KBM-7 (cell line): Measurements from ENCODE around the gene CFAP92.
A peak's percentile ranks its signal among the peaks of the same experiment; 100 is the strongest.

ENCODE experiments used
- DNase-seq: peaks from one replicate; pipeline ENCODE4 v3.0.0-alpha.2; 2015
- in situ Hi-C: fragments of 300-500 bp; cut with MboI; formaldehyde crosslinking; loops from 2 replicates; pipeline ENCODE4 v1.14.3; 2020; ENCODE audit warnings: low sequenced_read_pairs, low pct_unique_long_range_greater_than_20kb, mixed read lengths

The CFAP92 gene

DNA sequence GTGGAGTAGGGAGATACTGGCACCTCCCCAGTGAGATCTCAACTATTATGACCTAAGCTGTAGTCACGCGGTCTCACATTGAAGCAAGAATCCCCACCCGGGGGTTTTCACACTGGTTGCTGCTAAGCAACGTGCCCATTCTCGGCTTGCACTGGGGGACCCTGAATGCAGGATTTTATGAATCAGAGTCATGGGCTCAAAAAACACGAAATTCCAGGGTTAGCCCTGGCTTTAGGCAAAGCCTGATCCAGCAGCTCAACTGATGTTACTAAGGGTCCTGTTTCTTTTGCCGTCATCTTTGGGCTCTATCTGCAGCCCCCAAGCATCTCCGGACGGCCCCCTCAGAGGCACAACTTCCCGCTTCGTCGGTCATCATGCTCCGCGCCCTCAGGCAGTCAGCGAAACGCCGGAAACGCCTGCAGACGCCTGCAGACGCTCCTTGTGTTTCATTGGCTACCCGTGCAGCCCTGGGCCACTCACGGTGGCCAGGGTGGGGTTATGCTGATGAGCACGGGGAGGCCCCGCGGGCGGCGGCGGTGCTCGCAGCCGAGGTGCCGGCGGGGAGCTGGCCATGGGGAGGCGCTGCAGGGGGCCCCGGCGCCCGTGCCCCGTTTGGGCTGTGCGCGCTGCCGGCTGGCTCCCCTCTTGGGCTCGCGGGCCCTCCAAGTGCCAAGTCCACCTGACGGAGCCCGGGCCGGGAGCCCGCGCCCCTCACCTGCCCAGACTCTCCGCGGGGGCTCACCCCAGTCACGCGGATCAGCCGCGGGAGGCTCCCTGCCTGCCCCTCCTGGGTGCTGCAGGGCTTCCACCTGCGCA lies 33.1 kb upstream of the CFAP92 start:
- in situ Hi-C loops: no loop called here
- DNase-seq: peak; percentile 95

DNA sequence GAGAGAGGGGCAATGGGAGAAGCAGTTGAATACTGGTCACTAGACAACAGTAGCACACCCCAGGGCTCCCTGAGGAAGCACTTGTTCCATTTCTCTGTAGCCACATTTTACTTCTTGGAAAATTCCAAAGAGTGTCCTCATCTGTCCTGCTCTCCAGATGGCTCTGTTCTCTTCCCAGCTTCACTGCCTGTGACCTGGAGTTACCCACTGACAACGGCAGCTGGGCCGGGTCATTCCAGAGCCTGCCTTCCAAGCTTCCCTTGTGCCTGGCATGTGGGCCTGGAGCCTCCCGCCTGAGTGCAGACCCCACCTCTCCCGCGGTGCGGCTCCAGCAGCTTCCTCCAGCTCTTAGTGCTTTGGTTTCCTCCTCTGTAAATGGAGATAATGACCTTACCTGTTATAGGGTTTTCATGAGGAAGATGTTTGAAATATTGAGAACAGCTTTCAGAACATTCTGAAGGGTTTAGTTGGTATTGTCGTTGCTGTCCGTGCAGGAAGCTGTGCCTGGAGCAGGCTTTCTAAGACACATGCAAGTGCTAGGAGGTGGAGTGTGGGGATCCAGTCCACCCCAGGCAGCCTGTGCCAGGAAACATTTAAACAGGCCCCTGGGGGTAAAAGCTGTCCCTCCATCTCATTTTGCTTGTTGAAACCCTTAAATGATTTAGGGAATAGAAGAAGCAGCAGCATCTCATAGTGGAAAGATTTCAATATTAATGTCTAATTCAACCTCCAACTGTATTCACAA lies 32.0 kb upstream of the CFAP92 start:
- DNase-seq: no peak

DNA sequence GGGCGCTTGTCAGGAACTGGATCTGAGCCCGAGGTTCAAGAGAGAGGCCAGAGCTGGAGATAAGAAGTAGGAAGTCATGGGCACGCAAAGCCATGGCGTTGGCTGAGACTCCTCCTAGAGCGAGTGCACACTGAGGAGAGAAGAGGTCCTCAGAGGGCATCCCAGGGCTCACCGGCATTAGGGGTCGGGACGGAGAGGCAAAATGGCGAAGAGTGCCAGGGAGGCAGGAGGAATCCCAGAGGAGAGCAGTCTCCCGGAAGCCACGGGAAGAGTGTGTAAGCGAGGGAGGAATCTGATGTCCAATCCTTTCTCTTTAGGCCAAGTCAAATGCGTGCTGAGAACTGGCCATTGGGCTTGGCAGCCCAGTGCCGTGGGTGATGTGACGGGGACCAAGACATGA lies 31.2 kb upstream of the CFAP92 start:
- in situ Hi-C loops: no loop called here
- DNase-seq: no peak

More for the DNA sequence above, 32.0 kb upstream of the CFAP92 start:
- in situ Hi-C loops: no loop called here

DNA sequence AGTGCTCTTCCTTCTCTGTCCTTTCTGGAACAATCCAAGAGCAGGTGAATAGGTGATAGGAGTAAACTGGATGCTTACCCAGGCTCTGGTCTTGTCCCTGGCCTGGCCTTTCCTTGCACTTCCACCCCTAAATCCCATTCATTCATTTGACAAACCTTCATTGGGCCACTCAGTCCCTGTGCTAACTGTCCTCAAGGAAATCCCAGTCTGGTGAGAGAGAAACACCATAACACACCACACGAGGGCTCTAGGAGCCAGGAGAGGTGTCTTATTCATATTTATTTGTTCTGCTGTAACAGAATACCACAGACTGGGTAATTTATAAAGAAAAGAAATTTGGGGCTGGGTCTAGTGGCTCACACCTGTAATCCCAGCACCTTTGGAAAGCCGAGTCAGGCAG lies 30.0 kb upstream of the CFAP92 start:
- peak; percentile 27 for DNase-seq
- in situ Hi-C loops: no loop called here

DNA sequence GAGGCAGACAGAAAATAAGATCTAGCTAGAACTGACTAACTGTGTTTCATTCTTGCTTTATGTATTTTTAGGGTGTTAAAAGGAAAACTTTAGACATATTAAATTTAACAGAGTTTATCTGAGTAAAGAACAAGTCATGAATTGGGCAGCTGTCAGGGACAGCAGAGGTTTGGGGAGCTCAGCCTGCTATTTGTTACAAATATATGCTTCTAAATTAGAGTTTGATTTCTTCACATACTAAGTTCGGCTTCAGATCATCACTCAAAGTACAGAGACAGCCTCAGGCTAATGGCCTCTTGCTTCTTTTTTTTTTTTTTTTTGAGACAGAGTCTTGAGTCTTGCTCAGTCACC lies 29.1 kb upstream of the CFAP92 start:
- in situ Hi-C loops: no loop called here

GRCh38 chr3:129022114-129023007 lies 28.5 kb upstream of the CFAP92 start:
- peak; percentile 61 for DNase-seq
- in situ Hi-C loops: no loop called here

More for the DNA sequence above, 29.1 kb upstream of the CFAP92 start:
- DNase-seq: no peak

DNA sequence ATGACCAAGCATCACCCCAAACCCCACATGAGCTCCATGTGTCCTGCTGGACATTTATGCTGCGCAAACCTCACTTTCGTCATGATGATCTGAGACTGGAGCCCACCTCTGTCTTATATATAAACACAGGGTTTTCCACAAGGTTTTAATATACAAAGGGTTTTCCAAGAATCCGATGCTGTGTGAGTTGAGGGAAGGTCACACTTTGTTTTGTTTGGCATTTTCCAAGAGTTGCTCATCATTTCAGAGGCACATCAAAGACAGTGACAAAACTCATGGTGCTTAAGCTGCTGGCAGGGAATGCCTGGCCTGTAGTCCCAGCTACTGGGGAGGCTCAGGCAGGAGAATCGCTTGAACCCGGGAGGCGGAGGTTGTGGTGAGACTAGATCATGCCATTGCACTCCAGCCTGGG lies 27.3 kb upstream of the CFAP92 start:
- in situ Hi-C loops: no loop called here
- DNase-seq: no peak

DNA sequence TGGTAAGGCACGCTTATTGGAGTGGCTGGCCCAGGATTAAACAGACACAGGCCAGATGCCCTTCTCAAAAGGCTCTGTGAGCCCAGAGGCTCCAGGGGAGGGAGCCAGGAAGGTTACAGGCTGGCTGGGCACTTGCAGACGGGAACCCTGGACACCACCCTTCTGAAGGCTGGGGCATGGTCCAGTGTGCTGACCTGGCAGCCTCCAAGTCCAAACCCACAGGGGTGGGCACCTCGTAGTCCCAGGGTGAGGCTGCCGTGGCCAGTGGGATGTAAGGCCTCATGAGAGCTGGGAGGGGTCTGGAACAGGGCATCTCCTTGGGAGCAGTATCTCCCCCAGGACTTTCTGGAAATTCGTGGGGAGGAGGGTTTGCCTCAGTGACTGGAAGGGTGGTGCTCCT lies 26.8 kb upstream of the CFAP92 start:
- no peak for DNase-seq
- in situ Hi-C loops: no loop called here

DNA sequence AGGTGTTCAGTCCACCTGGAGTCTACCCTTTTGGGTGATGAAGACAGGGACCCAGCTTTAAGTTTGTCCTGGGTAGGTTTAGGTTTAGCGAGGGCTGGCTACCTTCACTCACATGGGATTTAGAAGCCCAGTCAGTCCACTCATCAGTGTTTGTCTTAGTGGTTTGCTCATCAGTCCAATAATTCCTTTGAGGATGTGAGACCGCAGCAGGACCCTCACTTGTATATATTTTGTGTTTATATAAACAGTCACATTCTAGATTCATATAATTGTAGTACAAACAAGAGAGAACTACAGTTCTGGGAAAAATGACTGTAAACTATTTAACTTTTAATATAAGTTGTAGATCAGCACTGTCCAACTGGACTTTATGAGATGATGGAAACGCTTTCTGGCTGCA lies 25.4 kb upstream of the CFAP92 start:
- DNase-seq: no peak
- in situ Hi-C loops: no loop called here

GRCh38 chr3:129018751-129019150 lies 24.9 kb upstream of the CFAP92 start:
- in situ Hi-C loops: no loop called here
- no peak for DNase-seq

DNA sequence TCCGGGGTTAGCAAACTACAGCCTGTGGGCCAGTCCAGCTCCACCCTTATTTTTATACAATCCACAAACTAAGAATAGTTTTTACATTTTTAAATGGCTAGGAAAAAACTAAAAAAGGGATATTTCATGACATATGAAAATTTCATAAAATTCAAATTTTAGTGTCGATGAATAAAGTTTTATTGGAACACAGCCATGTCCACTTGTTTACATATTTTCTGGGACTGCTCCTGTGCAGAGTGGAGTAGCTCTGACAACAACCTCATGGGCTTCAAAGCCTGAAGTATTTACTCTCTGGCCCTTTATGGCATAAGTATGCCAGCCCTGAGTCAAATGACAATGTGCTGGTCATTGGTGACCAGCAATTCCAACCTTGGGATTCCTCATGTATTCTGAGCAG lies 24.4 kb upstream of the CFAP92 start:
- no peak for DNase-seq
- in situ Hi-C loops: no loop called here

- in situ Hi-C loops: no loop called here
- DNase-seq: no peak
These were observed 23.6 kb upstream of the CFAP92 start for GRCh38 chr3:129017484-129017899.

- DNase-seq: no peak
- in situ Hi-C loops: no loop called here
These were observed 23.0 kb upstream of the CFAP92 start for GRCh38 chr3:129016720-129017483.

- DNase-seq: peak; percentile 81
- in situ Hi-C loops: no loop called here
These were observed 22.5 kb upstream of the CFAP92 start for GRCh38 chr3:129016356-129016719.

GRCh38 chr3:129015388-129016105 lies 21.7 kb upstream of the CFAP92 start:
- in situ Hi-C loops: no loop called here
- peak; percentile 33 for DNase-seq

- DNase-seq: no peak
- in situ Hi-C loops: no loop called here
These were observed 21.0 kb upstream of the CFAP92 start for GRCh38 chr3:129014793-129015345.

- in situ Hi-C loops: no loop called here
- no peak for DNase-seq
These were observed 20.3 kb upstream of the CFAP92 start for GRCh38 chr3:129014148-129014547.

DNA sequence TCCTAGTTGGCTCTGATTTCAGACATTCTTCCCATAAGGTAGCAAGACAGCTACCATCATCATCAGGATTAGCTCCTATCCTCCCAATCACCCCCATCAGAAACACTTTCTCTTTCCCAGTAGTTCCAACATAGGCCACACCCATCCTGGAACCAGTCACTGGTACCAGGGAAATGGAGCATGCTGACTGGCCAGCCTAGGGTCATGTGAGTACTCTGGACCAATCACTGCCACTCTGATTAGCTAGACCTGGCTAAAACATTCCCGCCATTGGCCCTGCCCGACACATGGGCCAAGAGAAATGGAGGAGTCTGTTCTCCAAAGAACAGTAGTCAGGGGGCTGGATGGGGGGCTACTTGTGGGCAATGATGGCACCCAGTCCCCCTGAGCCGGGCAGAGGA lies 19.6 kb upstream of the CFAP92 start:
- in situ Hi-C loops: no loop called here
- DNase-seq: no peak
